ENCODE data around the gene ABHD16A.

Gene ABHD16A

DNA sequence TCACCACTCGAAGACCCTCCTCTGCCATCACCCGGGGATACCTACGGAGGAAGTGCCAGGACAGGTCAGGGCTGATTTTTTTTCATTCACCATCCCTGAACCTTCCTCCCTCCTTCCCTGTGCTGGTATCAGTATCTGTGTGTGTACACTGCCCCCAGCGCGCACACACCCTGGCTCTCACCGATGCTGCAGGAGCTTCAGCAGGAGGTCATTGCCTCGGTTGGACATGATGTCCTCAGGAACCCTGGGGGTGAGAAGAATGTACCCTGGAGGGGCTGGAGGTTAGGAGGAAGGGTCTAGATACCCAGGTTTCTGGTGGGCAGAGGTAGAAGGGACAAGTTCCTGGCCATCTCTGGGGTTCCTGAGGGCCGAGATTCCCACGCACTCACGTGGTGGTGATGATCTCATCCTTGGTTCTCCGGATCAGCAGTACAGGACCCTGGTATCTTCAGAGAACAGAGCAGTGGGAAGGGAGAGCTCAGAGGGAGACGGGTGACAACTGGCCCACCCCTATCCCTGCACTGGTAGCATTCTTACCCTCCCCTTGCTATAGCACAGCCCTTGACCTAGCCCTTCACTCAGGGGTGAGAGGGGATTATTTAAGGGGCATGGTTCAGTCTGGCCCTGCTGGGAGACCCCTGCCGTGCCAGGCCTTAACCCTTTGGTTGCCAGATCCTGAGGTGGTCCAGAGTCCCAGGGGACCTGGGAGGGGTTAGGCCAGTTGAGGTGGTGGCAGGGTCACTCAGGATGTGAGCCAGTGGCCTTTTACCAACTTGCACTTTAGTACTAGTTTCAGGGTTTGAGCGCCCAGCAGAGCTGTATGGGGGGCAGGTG, 15.0 kb downstream of the ABHD16A start:
- DNase-seq = no peak

- DNase-seq = no peak
Observed at GRCh38 chr6:31687321-31687720, 15.8 kb downstream of the ABHD16A start.

- DNase-seq = no peak
Observed at GRCh38 chr6:31686483-31686882, 16.6 kb downstream of the ABHD16A start.

DNA sequence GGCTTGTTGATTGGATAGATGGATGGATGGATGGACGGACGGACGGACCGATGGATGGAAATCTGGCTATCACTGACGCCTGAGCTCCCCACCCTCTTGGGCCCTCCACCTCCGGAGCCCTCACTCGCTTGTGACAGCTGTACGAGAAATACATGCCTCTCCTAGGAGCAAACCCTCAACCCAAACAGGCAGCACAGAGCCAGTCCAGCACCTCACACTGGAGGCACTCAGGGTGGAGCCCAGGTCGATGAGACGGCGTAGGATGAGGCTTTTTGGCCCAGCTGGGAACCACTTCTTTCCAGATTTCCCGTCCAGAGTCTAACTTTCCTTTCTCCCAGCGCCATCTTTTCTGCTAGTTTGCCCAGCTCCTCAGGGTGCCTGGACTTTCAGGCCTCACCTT, 19.5 kb downstream of the ABHD16A start:
- DNase-seq = no peak

GRCh38 chr6:31681135-31681671, 21.9 kb downstream of the ABHD16A start:
- peak; percentile 39 for DNase-seq

GRCh38 chr6:31680226-31681134, 22.6 kb downstream of the ABHD16A start, which contains the start of gene LY6G5C:
Gene LY6G5C (minus strand): TSS chr6:31681067. CDS start chr6:31680373, 694 bp downstream.
- peak; percentile 69 for DNase-seq

GRCh38 chr6:31677955-31678354, 25.2 kb downstream of the ABHD16A start:
- no peak for DNase-seq

DNA sequence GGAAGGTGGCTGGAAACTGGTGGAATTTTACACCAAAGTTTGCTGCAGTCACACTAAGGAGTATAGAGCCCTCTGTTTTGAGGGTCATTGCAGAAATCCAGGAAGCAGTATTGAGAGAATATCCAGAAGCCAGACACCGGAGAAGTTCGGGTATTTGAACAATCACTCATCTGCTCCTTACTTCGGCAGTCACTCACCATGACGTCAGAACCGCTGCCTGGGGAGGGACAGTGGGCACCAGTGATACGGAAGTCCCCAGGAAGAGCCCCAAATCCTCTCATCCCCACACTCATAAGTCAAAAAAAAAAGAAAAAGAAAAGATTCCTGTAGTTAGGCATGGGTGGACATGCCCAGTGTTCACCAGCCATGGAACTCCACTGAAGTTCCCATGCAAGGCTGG, 26.2 kb downstream of the ABHD16A start:
- no peak for DNase-seq

DNA sequence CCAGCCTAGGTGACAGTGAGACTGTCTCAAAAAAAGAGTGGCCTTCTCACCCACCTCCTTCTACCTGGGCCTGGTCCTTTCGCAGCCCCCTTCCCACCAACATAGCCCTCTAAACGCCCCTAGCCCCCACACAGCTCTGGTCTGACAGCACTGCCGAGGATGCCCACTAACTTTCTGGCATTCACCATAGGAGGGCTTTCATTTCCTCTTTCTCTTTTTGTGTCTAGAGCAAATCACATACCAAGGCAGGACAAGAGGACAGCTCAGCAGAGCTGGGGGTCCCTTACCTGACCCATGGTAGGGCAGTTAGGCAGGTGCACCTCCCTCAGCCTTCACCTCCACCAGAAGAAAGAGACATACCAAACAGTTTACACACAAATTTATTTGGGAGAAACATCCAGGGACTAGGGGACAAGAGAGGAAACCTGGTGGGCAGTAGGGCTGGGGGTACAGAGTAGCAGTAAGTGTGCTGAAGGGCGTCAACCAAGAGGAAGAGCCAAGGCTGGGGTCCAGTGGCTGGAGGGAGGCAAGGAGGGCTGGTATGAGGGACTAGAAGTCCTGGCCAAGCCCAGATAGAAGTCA, 26.7 kb downstream of the ABHD16A start:
- DNase-seq = no peak

DNA sequence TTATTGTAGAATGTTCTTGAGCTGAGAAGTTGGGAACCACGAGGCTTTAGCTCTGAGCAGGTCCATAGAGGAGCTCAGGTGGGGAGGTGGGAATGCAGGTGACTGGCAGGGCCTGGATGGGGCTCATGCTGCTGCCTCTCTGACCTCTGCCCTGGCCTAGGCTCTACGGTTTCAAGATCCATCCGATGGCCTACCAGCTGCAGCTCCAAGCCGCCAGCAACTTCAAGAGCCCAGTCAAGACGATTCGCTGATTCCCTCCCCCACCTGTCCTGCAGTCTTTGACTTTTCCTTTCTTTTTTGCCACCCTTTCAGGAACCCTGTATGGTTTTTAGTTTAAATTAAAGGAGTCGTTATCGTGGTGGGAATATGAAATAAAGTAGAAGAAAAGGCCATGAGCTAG, 33.4 kb downstream of the ABHD16A start, which contains the start of gene LY6G5B:
Gene LY6G5B, plus strand, starts transcription at position 301 of the 400 bp plus-strand sequence. CDS start 975 bp downstream, outside the sequence.
- no peak for DNase-seq

DNA sequence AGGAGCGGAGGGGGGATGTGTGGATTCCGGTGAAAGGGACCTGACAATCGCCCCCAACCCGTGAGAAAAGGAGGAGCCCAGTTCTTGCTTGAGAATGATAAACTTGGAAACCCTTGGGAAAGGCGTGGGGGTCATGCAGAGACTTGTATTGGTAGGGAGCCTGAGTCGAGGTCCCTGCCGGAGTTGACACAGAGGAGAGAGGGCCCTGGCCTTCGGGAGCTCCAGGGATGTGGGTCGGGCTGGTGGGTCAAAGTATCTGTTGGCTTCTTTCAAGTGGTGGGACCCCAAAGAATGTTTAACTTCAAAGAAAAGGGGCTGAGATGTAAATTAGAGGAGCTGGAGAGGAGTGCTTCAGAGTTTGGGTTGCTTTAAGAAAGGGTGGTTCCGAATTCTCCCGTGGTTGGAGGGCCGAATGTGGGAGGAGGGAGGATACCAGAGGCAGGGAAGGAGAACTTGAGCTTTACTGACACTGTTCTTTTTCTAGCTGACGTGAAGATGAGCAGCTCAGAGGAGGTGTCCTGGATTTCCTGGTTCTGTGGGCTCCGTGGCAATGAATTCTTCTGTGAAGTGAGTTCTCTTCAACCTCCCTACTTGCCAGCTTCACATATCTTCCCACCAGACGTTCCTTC, 36.7 kb downstream of the ABHD16A start:
- peak; percentile 72 for DNase-seq

GRCh38 chr6:31665501-31666336, 37.4 kb downstream of the ABHD16A start, which contains the start of gene CSNK2B:
Gene CSNK2B (plus strand): TSS chr6:31666080. CDS start chr6:31666832, 752 bp downstream.
- DNase-seq = peak; percentile 98

DNA sequence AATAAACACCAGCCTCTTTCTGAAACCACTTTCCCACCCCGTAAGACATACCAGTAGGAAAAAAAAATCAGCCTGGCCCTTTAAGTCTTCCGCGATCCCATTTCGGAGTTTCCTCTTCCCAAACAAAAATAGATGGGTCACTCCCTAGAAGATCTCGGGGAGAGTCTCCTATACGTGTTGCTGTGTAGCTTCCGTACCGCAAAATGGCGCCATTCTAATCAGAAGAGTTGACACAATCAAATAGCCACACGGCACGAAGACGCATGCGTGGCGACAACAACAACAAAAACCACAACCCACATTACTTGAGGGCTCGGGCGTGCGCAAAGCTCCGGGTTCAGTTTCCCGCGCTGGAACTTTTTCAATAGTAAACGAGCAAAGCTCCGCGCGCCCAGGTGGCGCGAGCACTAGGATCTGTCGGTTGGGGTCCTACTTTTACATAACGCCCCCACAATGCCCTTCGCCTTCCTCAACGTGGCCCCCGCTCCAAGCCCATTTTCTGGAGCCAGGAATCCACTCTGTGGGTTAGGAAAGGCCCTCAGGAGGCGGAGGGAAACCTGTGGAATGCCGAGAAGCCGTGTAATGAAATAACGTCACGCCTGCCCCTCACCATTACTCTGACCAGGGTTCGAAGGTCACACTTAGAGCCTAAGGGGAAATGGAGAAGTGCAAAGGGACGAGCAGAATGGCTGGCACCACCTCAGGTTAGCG, 38.2 kb downstream of the ABHD16A start, which contains the start of gene GPANK1:
Gene GPANK1, minus strand, starts transcription at position 208 of the 711 bp plus-strand sequence. CDS start 519 bp downstream, outside the sequence.
- DNase-seq = peak; percentile 97

DNA sequence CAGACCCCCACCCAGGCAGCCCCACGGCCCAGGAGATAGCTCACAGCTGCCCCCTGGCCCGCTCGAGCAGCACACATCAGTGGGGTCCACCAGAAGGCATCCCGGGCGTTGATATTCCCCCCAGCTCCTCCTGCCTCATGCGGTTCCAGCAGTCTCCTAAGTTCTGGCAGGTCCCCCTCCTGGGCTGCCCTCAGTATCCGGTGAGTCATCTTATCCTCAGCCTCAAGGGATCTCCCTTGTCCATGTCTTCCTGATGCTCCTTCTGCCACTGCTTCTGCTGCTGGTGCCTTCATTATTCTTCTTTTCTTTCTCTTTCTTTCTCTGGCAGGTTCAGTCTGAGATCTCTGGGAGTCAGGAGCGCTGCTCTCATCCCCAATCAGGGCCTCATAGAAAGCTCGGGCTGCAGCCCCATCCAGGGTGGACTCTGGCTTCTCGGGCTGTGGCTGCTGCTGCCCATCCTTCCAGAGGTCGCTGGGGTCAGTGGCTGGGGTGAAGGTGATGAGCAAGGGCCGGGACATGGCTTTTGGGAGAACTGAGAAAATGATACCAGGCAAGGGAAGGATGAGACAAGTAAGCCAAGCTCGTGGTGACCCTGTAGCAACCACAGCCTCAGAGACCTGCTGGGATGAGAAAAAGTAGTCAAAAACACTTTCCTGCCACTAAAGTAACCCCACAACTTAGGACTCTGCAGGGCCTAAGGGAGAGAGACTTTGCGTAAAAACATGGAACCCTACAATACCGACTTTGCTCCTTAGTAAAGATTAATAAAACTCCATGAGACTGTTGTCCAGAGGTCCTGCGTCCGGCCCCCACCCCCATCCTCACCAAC, 38.9 kb downstream of the ABHD16A start:
- DNase-seq = no peak

GRCh38 chr6:31663126-31663960, 39.8 kb downstream of the ABHD16A start:
- DNase-seq = peak; percentile 74

DNA sequence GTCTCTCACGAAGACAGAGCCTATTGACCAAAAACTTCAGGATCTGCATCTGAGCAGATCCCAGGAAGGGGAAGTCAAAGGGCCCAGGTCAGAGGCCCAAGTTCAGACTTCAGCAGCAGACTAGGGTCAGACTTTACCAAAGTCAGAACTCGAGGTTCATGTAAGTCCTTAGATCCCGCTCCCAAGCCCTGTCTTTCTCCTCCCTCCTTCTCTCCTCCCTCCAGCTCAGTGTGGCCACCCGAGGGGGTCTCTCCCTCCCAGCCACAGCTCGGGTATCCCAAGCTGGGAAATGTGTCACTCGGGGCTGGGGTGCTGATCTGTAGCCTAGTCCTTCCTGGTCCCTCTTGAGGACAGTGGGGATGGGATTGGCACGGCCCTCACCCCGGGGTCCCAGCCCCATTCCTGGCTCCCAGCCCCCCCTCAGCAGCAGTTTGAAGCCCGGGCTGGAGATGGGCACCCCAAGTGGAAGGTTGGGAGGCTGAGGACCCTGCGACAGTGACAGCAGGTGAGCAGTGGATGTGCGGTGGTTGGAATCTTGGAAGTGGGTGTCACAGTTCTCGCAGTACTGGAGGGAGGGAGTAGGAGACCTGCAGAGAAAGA, 40.9 kb downstream of the ABHD16A start:
- no peak for DNase-seq

DNA sequence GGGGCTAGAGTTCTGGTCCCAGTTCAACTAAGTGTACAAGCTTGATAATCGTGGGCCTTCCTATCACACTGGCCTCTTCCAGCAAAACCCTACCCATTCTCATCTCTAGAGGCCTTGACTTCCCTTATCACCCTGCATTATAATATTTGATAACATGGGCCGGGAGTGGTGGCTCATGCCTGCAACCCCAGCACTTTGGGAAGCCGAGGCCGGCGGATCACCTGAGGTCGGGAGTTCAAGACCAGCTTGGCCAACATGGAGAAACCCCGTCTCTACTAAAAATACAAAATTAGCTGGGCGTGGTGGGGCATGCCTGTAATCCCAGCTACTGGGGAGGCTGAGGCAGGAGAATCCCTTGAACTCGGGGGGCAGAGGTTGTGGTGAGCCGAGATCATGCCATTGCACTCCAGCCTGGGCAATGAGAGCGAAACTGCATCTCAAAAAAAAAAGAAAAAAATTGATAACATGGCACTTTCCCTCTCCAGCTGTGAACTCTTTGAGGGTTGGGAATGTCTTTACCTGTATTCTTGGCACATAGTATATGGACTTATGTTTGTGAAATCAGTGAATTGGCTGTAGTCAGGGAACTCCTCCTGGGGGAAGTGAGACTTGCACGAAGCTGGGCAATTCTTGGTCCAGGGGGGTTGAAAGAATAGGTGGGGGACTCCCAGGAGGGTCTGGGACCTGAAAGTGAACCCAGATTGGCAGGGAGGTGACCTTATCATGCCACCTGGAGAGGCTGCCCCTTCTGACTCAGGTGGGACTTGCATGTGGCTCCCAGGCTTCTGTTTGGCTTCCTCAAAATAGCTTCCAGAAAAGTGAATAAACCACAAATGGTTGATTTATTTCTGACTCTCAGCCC, 41.6 kb downstream of the ABHD16A start:
- no peak for DNase-seq
